ENCODE measurements around the gene RMND5A.
"Not testable (repeated sequence)": the region's sequence is repeated elsewhere in the genome, so short reads cannot be mapped to it uniquely, and the experiment has no call there.

GRCh38 chr2:86739889-86740288 lies 19.8 kb downstream of the RMND5A start:
- TF ChIP-seq CTCF (IDR thresholded peaks at IDR 0.05 in 8 of 11, conservative IDR thresholded peaks at IDR 0.05 in 3 of 11); POLR2A (IDR thresholded peaks at IDR 0.05); POLR2AphosphoS5 (IDR thresholded peaks at IDR 0.05): not testable (repeated sequence)
